Mesenchymal stem cell (in vitro differentiated cells and primary cell): ENCODE data around the gene CUX1.
"Not testable (repeated sequence)": the region's sequence is repeated elsewhere in the genome, so short reads cannot be mapped to it uniquely, and the experiment has no call there.

ENCODE experiments used
- DNase-seq: peaks from one replicate; pipeline ENCODE4 v3.0.0-alpha.2; 2013
- H2AFZ ChIP-seq: one replicate; pipeline ENCODE4 v1.6.1; 2013; ENCODE audit warnings: low read depth, mild to moderate bottlenecking, control low read depth, inconsistent platforms, low read length, moderate library complexity
- H2AK5ac ChIP-seq: 2 replicates; pipeline ENCODE4 v1.6.1; 2013; ENCODE audit warnings: low read length, moderate library complexity, mild to moderate bottlenecking, inconsistent platforms; ENCODE audit not compliant: severe bottlenecking
- H2BK120ac ChIP-seq: one replicate; pipeline ENCODE4 v1.6.1; 2013; ENCODE audit warnings: low read depth, mild to moderate bottlenecking, inconsistent platforms, low read length, moderate library complexity
- H2BK12ac ChIP-seq, 2 experiments: one replicate each; pipeline ENCODE4 v1.6.1; 2013; ENCODE audit warnings: inconsistent platforms in 2 of 2, low read length in 2 of 2, mild to moderate bottlenecking in 2 of 2, moderate library complexity in 2 of 2, control low read depth in 1 of 2
- H2BK15ac ChIP-seq: one replicate; pipeline ENCODE4 v1.6.1; 2013; ENCODE audit warnings: mild to moderate bottlenecking, low read depth, inconsistent platforms; ENCODE audit not compliant: poor library complexity, severe bottlenecking
- H2BK5ac ChIP-seq: 2 replicates; pipeline ENCODE4 v1.6.1; 2013; ENCODE audit warnings: low read depth, mild to moderate bottlenecking, low read length, control low read depth, inconsistent platforms; ENCODE audit not compliant: poor library complexity, severe bottlenecking
- H3K14ac ChIP-seq, 2 experiments: one replicate each; pipeline ENCODE4 v1.6.1; 2013; ENCODE audit warnings: inconsistent platforms in 2 of 2, low read length in 2 of 2, control low read depth in 1 of 2, mild to moderate bottlenecking in 1 of 2, moderate library complexity in 1 of 2
- H3K18ac ChIP-seq, 2 experiments: one replicate each; pipeline ENCODE4 v1.6.1; 2013; ENCODE audit warnings: inconsistent platforms in 2 of 2, low read length in 2 of 2, control low read depth in 1 of 2, low read depth in 1 of 2, mild to moderate bottlenecking in 1 of 2
- H3K23ac ChIP-seq, 2 experiments: one replicate each; pipeline ENCODE4 v1.6.1; 2013; ENCODE audit warnings: inconsistent platforms in 2 of 2, low read length in 2 of 2, mild to moderate bottlenecking in 2 of 2, moderate library complexity in 2 of 2, control low read depth in 1 of 2
- H3K27ac ChIP-seq: 2 replicates; pipeline ENCODE4 v1.5.1; 2013; ENCODE audit warnings: mild to moderate bottlenecking, moderate library complexity, low read length, control low read depth, inconsistent platforms; ENCODE audit not compliant: poor library complexity, severe bottlenecking
- H3K27me3 ChIP-seq, 2 experiments: 2 replicates each; pipeline versions ENCODE4 v1.6.1 to v1.7.0; 2013; ENCODE audit warnings: low read length in 2 of 2, mild to moderate bottlenecking in 2 of 2, moderate library complexity in 2 of 2, control low read depth in 1 of 2, inconsistent platforms in 1 of 2; ENCODE audit not compliant: control insufficient read depth in 1 of 2, insufficient read depth in 1 of 2
- H3K36me3 ChIP-seq, 2 experiments: 2 replicates each; pipeline versions ENCODE4 v1.6.1 to v1.7.0; 2013; ENCODE audit warnings: low read length in 2 of 2, control low read depth in 1 of 2, inconsistent platforms in 1 of 2, low read depth in 1 of 2, mild to moderate bottlenecking in 1 of 2; ENCODE audit not compliant: insufficient read depth in 2 of 2, control insufficient read depth in 1 of 2
- H3K4ac ChIP-seq, 2 experiments: one replicate each; pipeline ENCODE4 v1.6.1; 2013; ENCODE audit warnings: inconsistent platforms in 2 of 2, low read length in 2 of 2, mild to moderate bottlenecking in 2 of 2, moderate library complexity in 2 of 2, control low read depth in 1 of 2, low read depth in 1 of 2
- H3K4me1 ChIP-seq: 2 replicates; pipeline ENCODE4 v1.6.1; 2013; ENCODE audit warnings: low read depth, low read length, control low read depth; ENCODE audit not compliant: control insufficient read depth, insufficient read depth
- H3K4me2 ChIP-seq: 2 replicates; pipeline ENCODE4 v1.6.1; 2013; ENCODE audit warnings: low read length, mild to moderate bottlenecking, inconsistent platforms; ENCODE audit not compliant: poor library complexity, severe bottlenecking
- H3K4me3 ChIP-seq, 2 experiments: 2 replicates each; pipeline versions ENCODE4 v1.5.1 to v1.7.0; 2013; ENCODE audit warnings: low read length in 2 of 2, mild to moderate bottlenecking in 2 of 2, control low read depth in 1 of 2, low read depth in 1 of 2; ENCODE audit not compliant: insufficient read depth in 1 of 2
- H3K79me1 ChIP-seq: replicated peaks from 2 replicates; pipeline ENCODE4 v1.6.1; 2013; ENCODE audit warnings: mild to moderate bottlenecking, control low read depth, low read length, inconsistent platforms; ENCODE audit not compliant: poor library complexity, severe bottlenecking
- H3K9ac ChIP-seq: 2 replicates; pipeline ENCODE4 v1.7.0; 2013; ENCODE audit warnings: mild to moderate bottlenecking, low read length, moderate library complexity
- H3K9me3 ChIP-seq: 2 replicates; pipeline ENCODE4 v1.7.0; 2013; ENCODE audit warnings: mild to moderate bottlenecking, low read length; ENCODE audit not compliant: control insufficient read depth
- H4K8ac ChIP-seq: one replicate; pipeline ENCODE4 v1.6.1; 2013; ENCODE audit warnings: inconsistent platforms, mild to moderate bottlenecking, low read length, moderate library complexity
- H4K91ac ChIP-seq: one replicate; pipeline ENCODE4 v1.6.1; 2013; ENCODE audit warnings: mild to moderate bottlenecking, low read length, inconsistent platforms
- WGBS: methylation state at CpG from one replicate; pipeline ENCODE4 v1.1.7; 2013; ENCODE audit warnings: mixed read lengths; 5-methylcytosine and 5-hydroxymethylcytosine counted together

Gene CUX1

GRCh38 chr7:101798173-101798572, 19.3 kb upstream of the CUX1 start:
- H3K9me3 ChIP-seq, H3K4me3 ChIP-seq, H3K4me2 ChIP-seq, H3K4me1 ChIP-seq, H3K18ac ChIP-seq, H3K27ac ChIP-seq, H2BK15ac ChIP-seq, H3K36me3 ChIP-seq, H2AFZ ChIP-seq, H4K8ac ChIP-seq, H3K14ac ChIP-seq, H3K4ac ChIP-seq, H3K79me1 ChIP-seq, H4K91ac ChIP-seq, H3K9ac ChIP-seq, H2BK5ac ChIP-seq, H2BK120ac ChIP-seq, H2BK12ac ChIP-seq, H2AK5ac ChIP-seq, H3K23ac ChIP-seq, DNase-seq: not testable (repeated sequence)
- H3K27me3 ChIP-seq: peaks cover 8 to 48% of the 10 kb centered on the region in 2 experiments
- 95% methylated on average over 7 of the region's 10 CpGs for WGBS

- WGBS: 62% methylated on average over 11 of the region's 11 CpGs
- Histone ChIP-seq H3K27ac (no peak overlapping the region), H3K4me3 (no peak overlapping the region), H2BK120ac (no peak overlapping the region), H3K4me2 (no peak overlapping the region), H4K91ac (no peak overlapping the region), H2BK12ac (no peak overlapping the region), H3K18ac (no peak overlapping the region), H2BK15ac (no peak overlapping the region), H3K23ac (no peak overlapping the region), H2AK5ac (no peak overlapping the region), H3K36me3 (no peaks in the 10 kb centered on the region), H4K8ac (no peak overlapping the region), H2AFZ (no peak overlapping the region), H2BK5ac (no peak overlapping the region), H3K27me3 (peaks cover 32 to 76% of the 10 kb centered on the region in 2 experiments), H3K4ac (no peak overlapping the region), H3K79me1 (no peaks in the 10 kb centered on the region), H3K4me1 (peaks cover 1% of the 10 kb centered on the region), H3K14ac (no peak overlapping the region), H3K9ac (no peak overlapping the region), H3K9me3 (no peaks in the 10 kb centered on the region)
- no peak for DNase-seq
These were observed 14.0 kb upstream of the CUX1 start for GRCh38 chr7:101803203-101804087.

DNA sequence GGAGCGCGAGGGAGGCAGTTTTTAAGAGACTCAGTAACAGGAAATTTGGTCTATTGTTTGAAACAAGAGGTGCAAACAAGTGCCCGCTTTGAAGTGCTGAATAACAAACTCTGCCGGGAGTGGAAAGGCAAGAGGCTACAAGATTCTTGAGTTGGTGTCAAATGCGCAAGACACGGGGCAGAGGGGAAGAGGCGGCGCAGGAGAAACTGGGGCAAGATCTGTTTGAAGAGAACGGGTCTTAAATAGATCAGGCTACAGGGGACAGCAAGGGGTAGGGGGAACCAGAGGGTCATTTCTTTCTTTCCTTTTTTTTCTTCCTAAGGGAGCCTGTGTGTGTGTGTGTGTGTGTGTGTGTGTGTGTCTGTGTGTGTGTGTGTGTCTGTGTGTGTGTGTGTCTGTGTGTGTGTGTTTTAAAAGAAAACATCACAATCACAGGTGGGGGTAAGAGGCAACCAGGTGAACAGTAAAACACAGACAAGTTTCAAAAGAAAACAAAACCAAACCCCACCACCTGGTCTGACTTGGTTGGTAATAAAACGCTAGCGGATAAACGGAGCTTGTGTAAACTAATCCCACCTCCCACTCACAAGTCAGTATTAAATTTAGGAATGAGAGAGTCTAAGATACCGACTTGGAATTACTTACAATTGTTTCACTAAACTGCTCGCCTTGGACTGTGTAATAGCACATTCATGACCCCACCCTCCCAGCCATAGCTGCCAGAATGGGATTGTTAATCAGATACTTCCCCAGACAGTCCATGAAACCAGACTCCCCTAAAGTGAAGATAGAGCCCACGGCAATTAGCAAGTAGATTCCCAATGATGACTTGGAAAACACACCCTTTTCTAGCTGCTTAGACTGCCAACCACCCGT, 13.1 kb upstream of the CUX1 start:
- Histone ChIP-seq H3K14ac (no peak overlapping the region), H3K23ac (no peak overlapping the region), H2AFZ (no peak overlapping the region), H3K9ac (no peak overlapping the region), H3K18ac (no peak overlapping the region), H2BK120ac (no peak overlapping the region), H3K27me3 (peaks cover 32 to 72% of the 10 kb centered on the region in 2 experiments), H3K27ac (no peak overlapping the region), H2BK12ac (no peak overlapping the region), H2AK5ac (no peak overlapping the region), H3K36me3 (no peaks in the 10 kb centered on the region), H3K4me3 (no peak overlapping the region), H2BK15ac (no peak overlapping the region), H3K9me3 (no peaks in the 10 kb centered on the region), H2BK5ac (no peak overlapping the region), H3K4me2 (no peak overlapping the region), H4K8ac (no peak overlapping the region), H3K4me1 (peaks cover 1% of the 10 kb centered on the region), H3K79me1 (no peaks in the 10 kb centered on the region), H4K91ac (no peak overlapping the region), H3K4ac (no peak overlapping the region)
- WGBS: 13% methylated on average over 16 of the region's 16 CpGs
- no peak for DNase-seq

DNA sequence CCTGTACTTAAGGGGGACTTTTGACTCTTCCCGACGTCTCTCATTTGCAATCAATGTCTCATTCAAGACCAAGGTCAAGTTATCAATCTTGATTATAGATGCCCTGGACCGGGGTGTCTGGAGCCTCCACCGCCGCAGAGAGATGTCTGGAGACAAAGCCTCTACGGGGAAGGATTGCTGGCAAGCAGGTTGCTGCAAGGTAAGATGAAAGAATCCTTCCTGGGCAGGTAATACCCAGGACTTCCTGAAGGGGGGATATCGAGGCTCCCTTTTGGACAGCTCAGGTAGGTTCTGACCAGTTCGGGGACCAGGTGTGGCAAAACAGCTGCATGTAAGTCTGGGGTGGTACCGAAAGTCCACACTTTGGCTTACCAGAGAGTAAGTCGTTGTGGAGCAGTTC, 12.5 kb upstream of the CUX1 start:
- DNase-seq: no peak
- no peak overlapping the region for H4K91ac ChIP-seq
- H2AK5ac ChIP-seq: no peak overlapping the region
- no peak overlapping the region for H3K4me2 ChIP-seq
- peaks cover 32 to 66% of the 10 kb centered on the region in 2 experiments for H3K27me3 ChIP-seq
- H3K14ac ChIP-seq: no peak overlapping the region
- H3K9me3 ChIP-seq: no peaks in the 10 kb centered on the region
- no peak overlapping the region for H2AFZ ChIP-seq
- no peak overlapping the region for H4K8ac ChIP-seq
- no peak overlapping the region for H2BK12ac ChIP-seq
- H2BK5ac ChIP-seq: no peak overlapping the region
- no peak overlapping the region for H2BK120ac ChIP-seq
- H3K79me1 ChIP-seq: no peaks in the 10 kb centered on the region
- no peak overlapping the region for H3K27ac ChIP-seq
- no peak overlapping the region for H3K4ac ChIP-seq
- no peaks in the 10 kb centered on the region for H3K36me3 ChIP-seq
- H3K4me1 ChIP-seq: peaks cover 1% of the 10 kb centered on the region
- 47% methylated on average over 10 of the region's 10 CpGs for WGBS
- no peak overlapping the region for H3K23ac ChIP-seq
- no peak overlapping the region for H3K9ac ChIP-seq
- no peak overlapping the region for H3K18ac ChIP-seq
- no peak overlapping the region for H3K4me3 ChIP-seq
- H2BK15ac ChIP-seq: no peak overlapping the region
